ENCODE results near the gene SPIN3. TPM values are rescaled to one million over a fixed set of nuclear protein-coding genes. Genes with fewer than 3 reads are reported as not detected.

The SPIN3 gene
- total and polyA plus RNA-seq, 2 of the 13 experiments (the other 11 are each of a cell fraction or from before 2014, with no cell fraction given) = 8.4 to 8.8 TPM

- TF ChIP-seq RXRB (CRISPR knock-in tag; IDR thresholded peaks at IDR 0.05; ENCODE audit: borderline replicate concordance) = peak; percentile 39; the same call in 1 of the 2 replicates
- no peak for TF ChIP-seq ZBTB46 (CRISPR knock-in tag; IDR thresholded peaks at IDR 0.05; ENCODE audit: borderline replicate concordance)
- peak; percentile 63 for TF ChIP-seq ZFX (CRISPR knock-in tag; IDR thresholded peaks at IDR 0.05; ENCODE audit: low read depth)
- no peak for TF ChIP-seq TIGD3 (CRISPR knock-in tag; IDR thresholded peaks at IDR 0.05; ENCODE audit: borderline replicate concordance)
- TF ChIP-seq ZMYM4 (CRISPR knock-in tag; IDR thresholded peaks at IDR 0.05) = peak; percentile 76
- no peak for TF ChIP-seq GRHL1 (CRISPR knock-in tag; conservative IDR thresholded peaks at IDR 0.05)
- TF ChIP-seq CHD4 (IDR thresholded peaks at IDR 0.05; ENCODE audit: borderline replicate concordance, low read length) = no peak
- TF ChIP-seq GPN1 (CRISPR knock-in tag; IDR thresholded peaks at IDR 0.05; ENCODE audit: borderline replicate concordance) = no peak
- TF ChIP-seq ZNF792 (CRISPR knock-in tag; IDR thresholded peaks at IDR 0.05) = 0 out of 2 replicates have a peak, but pooled peaks have one; percentile 43
- no peak for TF ChIP-seq ZNF773 (CRISPR knock-in tag; IDR thresholded peaks at IDR 0.05; ENCODE audit: borderline replicate concordance)
- no peak for TF ChIP-seq PBX2 (CRISPR knock-in tag; IDR thresholded peaks at IDR 0.05)
- no peak for TF ChIP-seq CBX5 (CRISPR knock-in tag; IDR thresholded peaks at IDR 0.05; ENCODE audit: borderline replicate concordance)
- no peak for TF ChIP-seq ZNF33A (CRISPR knock-in tag; IDR thresholded peaks at IDR 0.05; ENCODE audit: borderline replicate concordance)
- TF ChIP-seq HOXA5 (CRISPR knock-in tag; IDR thresholded peaks at IDR 0.05) = 0 out of 2 replicates have a peak, but pooled peaks have one; percentile 22
- TF ChIP-seq SKIL (CRISPR knock-in tag; IDR thresholded peaks at IDR 0.05; ENCODE audit: borderline replicate concordance) = no peak
- peak; percentile 46; the same call in 1 of the 2 replicates for TF ChIP-seq GATAD2A (CRISPR knock-in tag; IDR thresholded peaks at IDR 0.05)
- TF ChIP-seq ZNF776 (CRISPR knock-in tag; IDR thresholded peaks at IDR 0.05) = no peak
- TF ChIP-seq SP5 (CRISPR knock-in tag; IDR thresholded peaks at IDR 0.05; ENCODE audit: borderline replicate concordance, low read depth) = 0 out of 2 replicates have a peak, but pooled peaks have one; percentile 32
- TF ChIP-seq CREB3 (CRISPR knock-in tag; IDR thresholded peaks at IDR 0.05) = no peak
- peak; percentile 97 for TF ChIP-seq MAX (IDR thresholded peaks at IDR 0.05)
Measured at GRCh38 chrX:56995271-56995994, at the start of gene SPIN3 (continued).

Data from HepG2 (cell line).